GM12878 (cell line): ENCODE measurements around the gene SNX8. TPM values are rescaled to one million over a fixed set of nuclear protein-coding genes. Genes with fewer than 3 reads are reported as not detected.

Source experiments
- ATAC-seq: fragments of 200-7000 bp; cut with Tn5 transposase; 3 replicates; pipeline ENCODE4 v1.9.1; 2020; ENCODE audit warnings: mild to moderate bottlenecking, moderate library complexity
- BruUV-seq: library from RNA; stranded (reverse); fragments of 400-500 nt; replicated peaks from 2 replicates; lab custom pipeline; 2021; lab: Mats Ljungman, UMichigan
- CTCF ChIA-PET: fragments of 300-600 bp; sonication (Branson Sonifier 250); formaldehyde crosslinking; extraction: SDS; loops from one replicate; lab custom pipeline; 2021; ENCODE audit warnings: inconsistent platforms; lab: Yijun Ruan, JAX
- POLR2A ChIA-PET: fragments of 350-600 bp; formaldehyde crosslinking; extraction: SDS; loops from one replicate; lab custom pipeline; 2021; ENCODE audit warnings: inconsistent platforms; lab: Charles Lee
- RAD21 ChIA-PET: fragments of 300-600 bp; sonication (Branson Sonifier 250); formaldehyde crosslinking; loops from one replicate; lab custom pipeline; 2023; ENCODE audit warnings: antibody characterized with exemption; ENCODE audit not compliant: unreplicated experiment; lab: Charles Lee
- SMC1A ChIA-PET: fragments of 300-600 bp; sonication (Branson Sonifier 250); formaldehyde crosslinking; loops from one replicate; lab custom pipeline; 2023; ENCODE audit not compliant: unreplicated experiment, uncharacterized antibody; lab: Charles Lee
- DNase-seq: peaks from one replicate; pipeline ENCODE4 v3.0.0-alpha.2; 2011; ENCODE audit warnings: low read depth, low spot score
- FAIRE-seq: peaks from 3 replicates; lab custom pipeline; 2011; peaks lifted over from hg19 to GRCh38; lab: Jason Lieb, UNC
- H2AFZ ChIP-seq: 2 replicates; pipeline ENCODE4 v1.6.0; 2011; ENCODE audit warnings: low read depth, low read length, control low read depth; ENCODE audit not compliant: control insufficient read depth
- H3K27ac ChIP-seq: 2 replicates; pipeline ENCODE4 v1.5.1; 2011; ENCODE audit warnings: control low read depth; ENCODE audit not compliant: control insufficient read depth, insufficient read depth
- H3K27me3 ChIP-seq, 2 experiments: replicated peaks in 1 of 2; 2 replicates each; pipeline versions ENCODE4 v1.6.0 to v1.6.1; 2011; ENCODE audit warnings: low read length in 1 of 2; ENCODE audit not compliant: control insufficient read depth in 2 of 2, insufficient read depth in 2 of 2
- H3K36me3 ChIP-seq, 2 experiments: 2 replicates each; pipeline ENCODE4 v1.5.1; 2011; ENCODE audit warnings: low read length in 1 of 2; ENCODE audit not compliant: control insufficient read depth in 2 of 2, insufficient read depth in 2 of 2
- H3K4me1 ChIP-seq: 2 replicates; pipeline ENCODE4 v1.6.1; 2011; ENCODE audit warnings: mild to moderate bottlenecking, low read length, moderate library complexity, mixed read lengths; ENCODE audit not compliant: control insufficient read depth, insufficient read depth
- H3K4me2 ChIP-seq: 2 replicates; pipeline ENCODE4 v1.6.0; 2011; ENCODE audit warnings: control low read depth; ENCODE audit not compliant: control insufficient read depth, insufficient read depth
- H3K4me3 ChIP-seq: fragments of 200-600 bp; sonication (generic); 2 replicates; pipeline ENCODE4 v1.5.1; 2016
- H3K79me2 ChIP-seq: 2 replicates; pipeline ENCODE4 v1.6.0; 2011; ENCODE audit warnings: low read length; ENCODE audit not compliant: control insufficient read depth, insufficient read depth
- H3K9ac ChIP-seq: 2 replicates; pipeline ENCODE4 v1.8.0; 2011; ENCODE audit warnings: low read length, control low read depth, mixed read lengths; ENCODE audit not compliant: control insufficient read depth, insufficient read depth
- H3K9me3 ChIP-seq: replicated peaks from 3 replicates; pipeline ENCODE4 v1.5.1; 2011; ENCODE audit warnings: mild to moderate bottlenecking, low read length; ENCODE audit not compliant: control insufficient read depth, insufficient read depth
- H4K20me1 ChIP-seq: 2 replicates; pipeline ENCODE4 v1.6.0; 2011; ENCODE audit not compliant: control insufficient read depth, insufficient read depth
- CREB1 ChIP-seq: IDR thresholded peaks from 2 replicates; pipeline ENCODE4 v1.6.1; 2012; ENCODE audit warnings: low read depth, mild to moderate bottlenecking, inconsistent platforms
- CREM ChIP-seq: IDR thresholded peaks from 2 replicates; pipeline ENCODE4 v1.6.1; 2014; ENCODE audit warnings: antibody characterized with exemption, low read depth
- SUPT20H ChIP-seq: IDR thresholded peaks from 2 replicates; pipeline ENCODE4 v1.6.1; 2011; ENCODE audit warnings: low read depth, mild to moderate bottlenecking, low read length, moderate library complexity, borderline replicate concordance; ENCODE audit not compliant: control insufficient read depth
- WGBS: methylation state at CpG from one replicate; pipeline ENCODE4 v1.1.6; 2016; ENCODE audit warnings: low lambda C conversion rate; ENCODE audit not compliant: insufficient replicate concordance, insufficient coverage; ENCODE audit errors: missing lambda C conversion rate; 5-methylcytosine and 5-hydroxymethylcytosine counted together
- in situ Hi-C: fragments of 300-500 bp; cut with MboI; formaldehyde crosslinking; loops from 9 replicates; pipeline ENCODE4 v1.14.3; 2018; ENCODE audit warnings: mixed read lengths
- intact Hi-C: fragments of 100-400 bp; cut with micrococcal nuclease; formaldehyde crosslinking; loops from one replicate; pipeline ENCODE4 v1.14.2; 2022; ENCODE audit not compliant: unreplicated experiment
- polyA plus RNA-seq, 11 experiments: library from polyadenylated mRNA; depleted of rRNA in 4 of 11; unstranded in 6 of 11; stranded (reverse) in 5 of 11; fragments of >200 nt; fragmentation: Nextera tagmentation in 4 of 11; fragmentation: Illumina TruSeq in 1 of 11; extraction: Ambion mirVana in 4 of 11; extraction: Trizol in 1 of 11; gene quantifications; 1 replicate in 1 of 11; 2 replicates in 10 of 11; pipeline versions ENCODE4 v1.2.1 to v1.2.3, GENCODE V29; 2011 to 2016; ENCODE audit warnings: inconsistent platforms in 2 of 11, missing spikeins in 2 of 11, low read depth in 1 of 11
- total RNA-seq, 4 experiments: library from RNA; depleted of rRNA in 3 of 4; stranded (reverse); fragments of >200 nt in 3 of 4; fragmentation: Illumina TruSeq in 1 of 4; extraction: Trizol in 1 of 4; gene quantifications; 2 replicates each; pipeline versions ENCODE4 v1.2.1 to v1.2.3, GENCODE V29; 2013 to 2021

Gene SNX8
- total and polyA plus RNA-seq, 10 of the 15 experiments (the other 5 are each of a cell fraction or from before 2014, with no cell fraction given) = 6.4 to 210 (median 97.6) TPM

DNA sequence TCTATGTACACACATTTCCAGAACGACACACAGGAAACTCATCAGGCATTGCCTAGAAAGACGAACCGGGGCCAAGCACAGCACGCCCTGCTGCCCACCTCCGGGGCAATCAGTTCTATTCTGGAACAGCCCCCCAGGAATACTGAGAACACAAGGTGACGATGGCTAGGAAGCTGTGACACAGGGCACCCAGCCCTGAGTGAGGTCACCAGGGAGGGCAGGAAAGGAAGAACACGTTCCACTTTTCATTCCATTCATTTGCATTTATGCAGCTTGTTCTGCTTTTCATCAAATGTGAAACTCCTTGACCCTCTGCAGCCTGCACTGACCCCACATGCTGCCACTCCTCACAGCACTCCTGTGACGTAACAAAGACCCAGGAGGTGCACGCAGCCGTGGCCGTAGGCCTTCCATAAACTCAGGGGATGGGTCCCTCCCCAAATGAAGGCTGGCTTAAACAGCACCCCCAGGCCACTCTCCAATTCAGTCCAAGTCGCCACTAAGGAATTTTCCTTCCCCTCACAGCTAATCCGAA, 110.4 kb downstream of the SNX8 start:
- SMC1A ChIA-PET = interaction anchor here (0.9 to 1.9 kb wide), 3 partner anchors 14 to 104 kb away, joined by 3 to 4 read pairs (median 3); no protein-coding TSS in a partner anchor
- POLR2A ChIA-PET = interaction anchor here (0.6 kb wide), 2 partner anchors 132 to 857 kb away, joined by 4 to 5 read pairs; no protein-coding TSS in a partner anchor
- BruUV-seq = no TSS peak
- WGBS = 25% methylated on average over 13 of the region's 13 CpGs
- Histone ChIP-seq H3K27ac (no peak overlapping the region), H3K9ac (no peak overlapping the region; the same call in 1 of the 2 replicates), H3K4me2 (peak overlapping the region; percentile 30; the same call in 1 of the 2 replicates), H3K36me3 (peaks cover 10 to 25% of the 10 kb centered on the region in 2 experiments), H3K4me1 (peaks cover 9% of the 10 kb centered on the region), H3K4me3 (no peak overlapping the region), H3K27me3 (no peaks in the 10 kb centered on the region), H4K20me1 (no peaks in the 10 kb centered on the region), H3K9me3 (no peaks in the 10 kb centered on the region), H2AFZ (no peak overlapping the region), H3K79me2 (no peaks in the 10 kb centered on the region)
- ATAC-seq (peak; percentile 75), DNase-seq (no peak), FAIRE-seq (no peak)
- in situ Hi-C loops (no loop called here), intact Hi-C loops (loop anchor here (10.0 kb wide), 1 partner anchor 389 kb away; no protein-coding TSS in a partner anchor)
- RAD21 ChIA-PET = interaction anchor here (1.1 to 1.3 kb wide), 3 partner anchors 8 to 104 kb away, joined by 3 to 4 read pairs (median 4); no protein-coding TSS in a partner anchor
- CTCF ChIA-PET = interaction anchor here (0.5 to 1.8 kb wide), 4 partner anchors 9 to 144 kb away, joined by 3 to 11 read pairs (median 5); no protein-coding TSS in a partner anchor
- TF ChIP-seq CREB1 = peak; percentile 54; the same call in 1 of the 2 replicates
- TF ChIP-seq CREM = peak; percentile 32; the same call in 1 of the 2 replicates
- TF ChIP-seq SUPT20H = no peak
